Neuronal stem cell (in vitro differentiated cells): ENCODE measurements around the gene SUOX.

ENCODE experiments used
- DNase-seq: peaks from one replicate; pipeline ENCODE4 v3.0.0-alpha.2; 2013; ENCODE audit warnings: low spot score
- H2AFZ ChIP-seq: one replicate; pipeline ENCODE4 v1.6.1; 2013; ENCODE audit warnings: mild to moderate bottlenecking, low read length, inconsistent platforms
- H2AK5ac ChIP-seq: 2 replicates; pipeline ENCODE4 v1.6.1; 2013; ENCODE audit warnings: low read depth, mild to moderate bottlenecking, inconsistent platforms, low read length, moderate library complexity, mixed read lengths
- H2BK120ac ChIP-seq: 2 replicates; pipeline ENCODE4 v1.6.1; 2013; ENCODE audit warnings: low read depth, mild to moderate bottlenecking, inconsistent platforms, low read length, moderate library complexity, mixed read lengths
- H2BK12ac ChIP-seq: one replicate; pipeline ENCODE4 v1.6.1; 2013; ENCODE audit warnings: low read length, inconsistent platforms
- H2BK15ac ChIP-seq: 2 replicates; pipeline ENCODE4 v1.6.1; 2013; ENCODE audit warnings: mild to moderate bottlenecking, low read length, inconsistent platforms, mixed read lengths
- H2BK5ac ChIP-seq: one replicate; pipeline ENCODE4 v1.6.1; 2013; ENCODE audit warnings: inconsistent platforms, mild to moderate bottlenecking, low read length, moderate library complexity
- H3K14ac ChIP-seq: one replicate; pipeline ENCODE4 v1.6.1; 2013; ENCODE audit warnings: low read length, inconsistent platforms
- H3K18ac ChIP-seq: 2 replicates; pipeline ENCODE4 v1.6.1; 2013; ENCODE audit warnings: low read length, inconsistent platforms
- H3K23ac ChIP-seq: 2 replicates; pipeline ENCODE4 v1.6.1; 2013; ENCODE audit warnings: low read depth, mild to moderate bottlenecking, mixed read lengths, low read length, inconsistent platforms; ENCODE audit not compliant: poor library complexity
- H3K27ac ChIP-seq: replicated peaks from 3 replicates; pipeline ENCODE4 v1.5.1; 2013; ENCODE audit warnings: low read length, inconsistent platforms
- H3K27me3 ChIP-seq, 3 experiments: 2 replicates each; pipeline ENCODE4 v1.6.1; 2013; ENCODE audit warnings: low read length in 3 of 3, mild to moderate bottlenecking in 2 of 3, inconsistent platforms in 1 of 3, low read depth in 1 of 3, mixed read lengths in 1 of 3, moderate library complexity in 1 of 3; ENCODE audit not compliant: control insufficient read depth in 3 of 3, insufficient read depth in 3 of 3
- H3K36me3 ChIP-seq, 2 donors: replicated peaks in 1 of 2; 2 replicates each; pipeline ENCODE4 v1.6.1; 2013; ENCODE audit warnings: low read length in 2 of 2; ENCODE audit not compliant: control insufficient read depth in 2 of 2, insufficient read depth in 2 of 2
- H3K4ac ChIP-seq: 2 replicates; pipeline ENCODE4 v1.6.1; 2013; ENCODE audit warnings: inconsistent platforms, mild to moderate bottlenecking, low read length, moderate library complexity
- H3K4me1 ChIP-seq, 2 donors: 1 replicate in 1 of 2; 2 replicates in 1 of 2; pipeline ENCODE4 v1.6.1; 2013; ENCODE audit warnings: low read length in 2 of 2, low read depth in 1 of 2; ENCODE audit not compliant: control insufficient read depth in 2 of 2, insufficient read depth in 1 of 2
- H3K4me2 ChIP-seq: one replicate; pipeline ENCODE4 v1.6.1; 2013; ENCODE audit warnings: mild to moderate bottlenecking, low read length, inconsistent platforms; ENCODE audit not compliant: insufficient read depth, poor library complexity, severe bottlenecking
- H3K4me3 ChIP-seq, 2 donors: 2 replicates each; pipeline ENCODE4 v1.5.1; 2013; ENCODE audit warnings: low read length in 2 of 2, mild to moderate bottlenecking in 2 of 2, inconsistent platforms in 1 of 2, moderate library complexity in 1 of 2
- H3K79me1 ChIP-seq: one replicate; pipeline ENCODE4 v1.6.1; 2013; ENCODE audit warnings: low read depth, mild to moderate bottlenecking, inconsistent platforms, low read length, moderate library complexity
- H3K9ac ChIP-seq: one replicate; pipeline ENCODE4 v1.6.1; 2013; ENCODE audit warnings: mild to moderate bottlenecking, low read depth, low read length, inconsistent platforms; ENCODE audit not compliant: poor library complexity
- H3K9me3 ChIP-seq, 2 donors: replicated peaks in 1 of 2; 2 replicates each; pipeline versions ENCODE3 to v1.6.1; 2013; ENCODE audit warnings: low read length in 2 of 2, mild to moderate bottlenecking in 2 of 2, inconsistent platforms in 1 of 2, low read depth in 1 of 2, mixed read lengths in 1 of 2, moderate library complexity in 1 of 2; ENCODE audit not compliant: control insufficient read depth in 2 of 2, insufficient read depth in 1 of 2
- H4K8ac ChIP-seq: one replicate; pipeline ENCODE4 v1.6.1; 2013; ENCODE audit warnings: low read depth, mild to moderate bottlenecking, inconsistent platforms, low read length, moderate library complexity
- H4K91ac ChIP-seq: one replicate; pipeline ENCODE4 v1.6.1; 2013; ENCODE audit warnings: low read length, low read depth, mild to moderate bottlenecking, inconsistent platforms; ENCODE audit not compliant: poor library complexity
- WGBS, 2 donors: extraction: QIAGEN DNeasy Blood & Tissue Kit; methylation state at CpG; one replicate each; pipeline ENCODE4 v1.1.7; 2013; ENCODE audit warnings: missing lambda C conversion rate in 2 of 2, mixed read lengths in 1 of 2; ENCODE audit not compliant: insufficient read length in 2 of 2, insufficient replicate concordance in 1 of 2; ENCODE audit errors: extremely low coverage in 2 of 2; 5-methylcytosine and 5-hydroxymethylcytosine counted together

Gene SUOX

DNA sequence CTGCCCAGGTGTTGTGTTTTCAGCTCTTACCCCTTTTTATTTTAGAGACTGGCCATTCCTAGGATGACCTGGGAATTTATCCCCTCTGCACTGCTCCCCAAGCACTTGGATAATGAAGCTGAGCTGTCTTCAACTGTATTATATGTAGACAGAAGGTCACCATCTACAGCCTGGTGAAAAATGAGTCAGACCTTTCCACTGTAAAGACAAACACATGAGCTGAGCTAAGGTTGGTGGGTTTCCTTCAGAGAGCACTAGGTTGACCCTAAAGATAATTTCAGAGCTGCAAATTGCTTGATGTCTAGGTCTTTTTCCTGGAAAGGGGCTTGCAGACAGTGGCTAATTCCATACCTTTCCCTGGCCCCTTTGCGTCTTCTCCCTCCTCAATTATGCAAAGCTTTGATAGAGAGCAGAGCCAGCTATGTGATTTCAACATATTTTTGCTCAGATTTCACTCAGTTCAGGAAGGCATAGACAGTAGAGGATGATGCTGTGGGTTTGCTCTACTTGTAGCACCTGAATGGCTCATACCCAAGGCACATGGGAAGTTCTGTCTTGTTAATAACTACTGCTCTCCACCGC lies 14.5 kb downstream of the SUOX start:
- H3K4me3 ChIP-seq, result no peak overlapping the region
- no CpG with 5 or more reads among the region's 2 CpGs for WGBS, 2 donors

DNA sequence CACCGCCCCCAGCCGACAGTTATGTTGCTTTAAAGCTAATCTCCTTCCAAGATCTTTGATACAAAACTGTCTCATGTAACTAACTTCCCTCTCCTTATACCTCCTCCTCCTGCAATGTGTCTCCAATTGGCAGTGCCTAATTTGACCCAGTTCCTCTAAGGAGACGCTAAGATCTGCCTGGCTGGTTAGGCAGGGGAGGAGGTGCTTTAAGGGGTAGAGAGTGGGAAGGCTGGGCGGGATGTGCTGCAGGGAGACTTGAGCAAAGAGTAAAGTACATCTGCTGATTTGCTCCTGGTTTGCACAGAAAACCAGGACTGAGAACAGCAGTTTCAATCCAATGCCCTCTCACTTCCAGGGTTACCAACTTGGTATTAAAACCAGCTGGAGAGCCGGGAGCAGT lies 16.4 kb downstream of the SUOX start:
- no peak overlapping the region for H3K4me2 ChIP-seq
- no peak overlapping the region for H3K4ac ChIP-seq
- H2BK5ac ChIP-seq, result no peak overlapping the region
- no peak overlapping the region for H2BK12ac ChIP-seq
- H3K4me1 ChIP-seq, result no peaks in the 10 kb centered on the region
- no peaks in the 10 kb centered on the region for H3K27me3 ChIP-seq
- H3K9me3 ChIP-seq, result no peaks in the 10 kb centered on the region
- no peaks in the 10 kb centered on the region for H3K79me1 ChIP-seq
- H3K36me3 ChIP-seq, result peaks cover 0 to 22% of the 10 kb centered on the region in 2 donors
- no peak overlapping the region for H3K18ac ChIP-seq
- no peak overlapping the region for H3K14ac ChIP-seq
- no peak for DNase-seq
- H2AFZ ChIP-seq, result no peak overlapping the region
- no peak overlapping the region for H2BK15ac ChIP-seq
- no peak overlapping the region for H2AK5ac ChIP-seq
- no CpG with 5 or more reads among the region's 5 CpGs for WGBS, 2 donors
- no peak overlapping the region for H3K9ac ChIP-seq
- H4K8ac ChIP-seq, result no peak overlapping the region
- H2BK120ac ChIP-seq, result no peak overlapping the region
- H3K4me3 ChIP-seq, result no peak overlapping the region
- no peak overlapping the region for H4K91ac ChIP-seq
- no peak overlapping the region for H3K27ac ChIP-seq
- no peak overlapping the region for H3K23ac ChIP-seq

More for the DNA sequence above, 14.5 kb downstream of the SUOX start:
- Histone ChIP-seq H2AFZ (no peak overlapping the region), H4K91ac (no peak overlapping the region), H3K4me2 (no peak overlapping the region), H3K4me1 (peaks cover 0 to 3% of the 10 kb centered on the region in 2 donors), H3K9ac (no peak overlapping the region), H2BK15ac (no peak overlapping the region), H2BK120ac (no peak overlapping the region), H2AK5ac (no peak overlapping the region), H3K9me3 (no peaks in the 10 kb centered on the region), H3K14ac (no peak overlapping the region), H3K4ac (no peak overlapping the region), H2BK5ac (no peak overlapping the region), H2BK12ac (no peak overlapping the region), H3K27me3 (no peaks in the 10 kb centered on the region), H3K36me3 (peaks cover 0 to 8% of the 10 kb centered on the region in 2 donors), H3K23ac (no peak overlapping the region), H4K8ac (no peak overlapping the region), H3K79me1 (no peaks in the 10 kb centered on the region), H3K27ac (no peak overlapping the region), H3K18ac (no peak overlapping the region)
- no peak for DNase-seq

GRCh38 chr12:56014205-56014604 lies 17.1 kb downstream of the SUOX start:
- H3K18ac ChIP-seq, result no peak overlapping the region
- no peak overlapping the region for H3K4ac ChIP-seq
- H3K36me3 ChIP-seq, result peaks cover 0 to 24% of the 10 kb centered on the region in 2 donors
- H2BK12ac ChIP-seq, result no peak overlapping the region
- H3K14ac ChIP-seq, result no peak overlapping the region
- H3K4me2 ChIP-seq, result no peak overlapping the region
- no peak overlapping the region for H3K23ac ChIP-seq
- no peak for DNase-seq
- H2AFZ ChIP-seq, result no peak overlapping the region
- no peak overlapping the region for H3K9ac ChIP-seq
- H2AK5ac ChIP-seq, result no peak overlapping the region
- no peaks in the 10 kb centered on the region for H3K27me3 ChIP-seq
- H3K27ac ChIP-seq, result no peak overlapping the region
- no peak overlapping the region for H4K8ac ChIP-seq
- H4K91ac ChIP-seq, result no peak overlapping the region
- no peaks in the 10 kb centered on the region for H3K9me3 ChIP-seq
- WGBS, 2 donors, result no CpG with 5 or more reads among the region's 2 CpGs
- H2BK5ac ChIP-seq, result no peak overlapping the region
- no peak overlapping the region for H3K4me3 ChIP-seq
- no peak overlapping the region for H2BK15ac ChIP-seq
- no peak overlapping the region for H2BK120ac ChIP-seq
- no peaks in the 10 kb centered on the region for H3K79me1 ChIP-seq
- peaks cover 0 to under 1% of the 10 kb centered on the region in 2 donors for H3K4me1 ChIP-seq

- no peaks in the 10 kb centered on the region for H3K79me1 ChIP-seq
- H4K91ac ChIP-seq, result no peak overlapping the region
- H4K8ac ChIP-seq, result no peak overlapping the region
- peaks cover 0 to 28% of the 10 kb centered on the region in 2 donors for H3K36me3 ChIP-seq
- no peak overlapping the region for H3K18ac ChIP-seq
- H2BK5ac ChIP-seq, result no peak overlapping the region
- no peak for DNase-seq
- no peak overlapping the region for H3K4me3 ChIP-seq
- no CpG with 5 or more reads among the region's 4 CpGs for WGBS, 2 donors
- no peaks in the 10 kb centered on the region for H3K9me3 ChIP-seq
- H3K27ac ChIP-seq, result no peak overlapping the region
- no peak overlapping the region for H3K9ac ChIP-seq
- no peak overlapping the region for H3K4me2 ChIP-seq
- H2AFZ ChIP-seq, result no peak overlapping the region
- no peak overlapping the region for H3K14ac ChIP-seq
- H3K4ac ChIP-seq, result no peak overlapping the region
- H2BK12ac ChIP-seq, result no peak overlapping the region
- no peak overlapping the region for H2BK120ac ChIP-seq
- no peak overlapping the region for H2AK5ac ChIP-seq
- H3K4me1 ChIP-seq, result peaks cover 10 to 17% of the 10 kb centered on the region in 2 donors
- H2BK15ac ChIP-seq, result no peak overlapping the region
- H3K27me3 ChIP-seq, result no peaks in the 10 kb centered on the region
- H3K23ac ChIP-seq, result no peak overlapping the region
Measured at GRCh38 chr12:56017181-56017580, 20.1 kb downstream of the SUOX start.
